SK-N-SH (cell line): ENCODE results near the gene CTTNBP2NL. TPM values are rescaled to one million over a fixed set of nuclear protein-coding genes. Genes with fewer than 3 reads are reported as not detected.

Experiments
- CTCF ChIA-PET: fragments of 300-600, 350-600 bp; formaldehyde crosslinking; extraction: SDS; loops from one replicate; lab custom pipeline; 2021; lab: Yijun Ruan, JAX
- POLR2A ChIA-PET: fragments of 350-600 bp; sonication (Branson Sonifier 250); formaldehyde crosslinking; extraction: SDS; loops from one replicate; lab custom pipeline; 2020; ENCODE audit warnings: antibody characterized with exemption, inconsistent platforms; lab: Yijun Ruan, JAX
- DNase-seq: peaks from one replicate; pipeline ENCODE4 v3.0.0; 2012
- H2AFZ ChIP-seq: fragments of 200-600 bp; sonication (generic); 2 replicates; pipeline ENCODE4 v1.8.1; 2016; ENCODE audit warnings: antibody characterized with exemption, mild to moderate bottlenecking, low read depth
- H3F3A ChIP-seq: fragments of 200-600 bp; sonication (generic); replicated peaks from 2 replicates; pipeline ENCODE3; 2016; ENCODE audit warnings: antibody characterized with exemption, mild to moderate bottlenecking; ENCODE audit not compliant: insufficient read depth
- H3K27ac ChIP-seq, 2 experiments: fragments of 200-500 bp in 1 of 2; fragments of 200-600 bp in 1 of 2; sonication (Bioruptor generic) in 1 of 2; sonication (generic), shearing (Covaris generic) in 1 of 2; 2 replicates each; pipeline versions ENCODE4 v1.5.1 to v1.6.1; 2014 to 2016; ENCODE audit warnings: low read depth in 2 of 2, inconsistent platforms in 1 of 2, low read length in 1 of 2, mild to moderate bottlenecking in 1 of 2, mixed read lengths in 1 of 2
- H3K27me3 ChIP-seq: fragments of 200-600 bp; sonication (generic), shearing (Covaris generic); 2 replicates; pipeline ENCODE4 v1.6.1; 2016; ENCODE audit warnings: mixed run types; ENCODE audit not compliant: insufficient read depth
- H3K36me3 ChIP-seq, 2 experiments: fragments of 200-500 bp in 1 of 2; fragments of 200-600 bp in 1 of 2; sonication (Bioruptor generic) in 1 of 2; sonication (generic) in 1 of 2; replicated peaks in 1 of 2; 2 replicates each; pipeline versions ENCODE3 to v1.5.1; 2014 to 2016; ENCODE audit warnings: low read length in 1 of 2, mild to moderate bottlenecking in 1 of 2; ENCODE audit not compliant: insufficient read depth in 2 of 2, control insufficient read depth in 1 of 2
- H3K4me1 ChIP-seq, 2 experiments: fragments of 200-500 bp in 1 of 2; fragments of 200-600 bp in 1 of 2; sonication (Bioruptor generic) in 1 of 2; sonication (generic), shearing (Covaris generic) in 1 of 2; 2 replicates each; pipeline versions ENCODE4 v1.5.1 to v1.6.1; 2014 to 2016; ENCODE audit warnings: low read depth in 1 of 2, low read length in 1 of 2, mixed run types in 1 of 2; ENCODE audit not compliant: insufficient read depth in 2 of 2, control insufficient read depth in 1 of 2
- H3K4me2 ChIP-seq: fragments of 200-600 bp; sonication (generic), shearing (Covaris generic); 2 replicates; pipeline ENCODE4 v1.6.1; 2017; ENCODE audit warnings: mixed run types
- H3K4me3 ChIP-seq, 2 experiments: fragments of 200-500 bp in 1 of 2; fragments of 200-600 bp in 1 of 2; sonication (Bioruptor generic) in 1 of 2; sonication (generic), shearing (Covaris generic) in 1 of 2; 2 replicates each; pipeline versions ENCODE4 v1.5.1 to v1.8.1; 2014 to 2016; ENCODE audit warnings: low read depth in 2 of 2, inconsistent platforms in 1 of 2, low read length in 1 of 2, mild to moderate bottlenecking in 1 of 2, mixed read lengths in 1 of 2, moderate library complexity in 1 of 2
- H3K79me2 ChIP-seq: fragments of 200-600 bp; sonication (generic); 2 replicates; pipeline ENCODE4 v1.8.1; 2017; ENCODE audit warnings: mild to moderate bottlenecking; ENCODE audit not compliant: insufficient read depth
- H3K9ac ChIP-seq: fragments of 200-600 bp; sonication (generic); 2 replicates; pipeline ENCODE4 v1.6.1; 2017; ENCODE audit warnings: mixed run types
- H3K9me2 ChIP-seq: fragments of 200-600 bp; sonication (generic); 2 replicates; pipeline ENCODE4 v1.6.1; 2017; ENCODE audit warnings: mixed run types
- H3K9me3 ChIP-seq: fragments of 200-600 bp; sonication (generic); 2 replicates; pipeline ENCODE4 v1.6.1; 2017; ENCODE audit warnings: mixed run types, mild to moderate bottlenecking, moderate library complexity
- H4K20me1 ChIP-seq: fragments of 200-600 bp; sonication (generic); 2 replicates; pipeline ENCODE4 v1.6.1; 2017; ENCODE audit warnings: mild to moderate bottlenecking, mixed run types; ENCODE audit not compliant: insufficient read depth
- EP300 ChIP-seq, 2 experiments: IDR thresholded peaks; 2 replicates each; pipeline versions ENCODE4 v1.4.0 to v1.6.1; 2012; ENCODE audit warnings: borderline replicate concordance in 1 of 2, low read depth in 1 of 2, low read length in 1 of 2
- EZH2phosphoT487 ChIP-seq: fragments of 200-600 bp; sonication (generic); IDR thresholded peaks from 2 replicates; pipeline ENCODE4 v1.6.1; 2017; ENCODE audit warnings: low read depth, mixed run types, mild to moderate bottlenecking, antibody characterized with exemption, moderate library complexity, borderline replicate concordance
- GATA2 ChIP-seq: sonication (generic); formaldehyde crosslinking; IDR thresholded peaks from 2 replicates; pipeline ENCODE4 v1.5.0; 2020; ENCODE audit warnings: mild to moderate bottlenecking, missing genetic modification reagents
- MEF2A ChIP-seq: IDR thresholded peaks from 2 replicates; pipeline ENCODE4 v1.4.0; 2012; ENCODE audit warnings: low read depth, borderline replicate concordance
- MXI1 ChIP-seq: IDR thresholded peaks from 2 replicates; pipeline ENCODE4 v1.6.1; 2012; ENCODE audit warnings: mild to moderate bottlenecking, low read depth, low read length, improper control_type of control experiment
- NRF1 ChIP-seq: IDR thresholded peaks from 2 replicates; pipeline ENCODE4 v1.6.1; 2012; ENCODE audit warnings: low read depth, mild to moderate bottlenecking, low read length
- RAD21 ChIP-seq: IDR thresholded peaks from 2 replicates; pipeline ENCODE4 v1.6.1; 2012; ENCODE audit warnings: mild to moderate bottlenecking, low read length
- REST ChIP-seq: IDR thresholded peaks from 2 replicates; pipeline ENCODE4 v1.6.1; 2012; ENCODE audit warnings: mild to moderate bottlenecking, low read depth, low read length, moderate library complexity
- TEAD4 ChIP-seq: IDR thresholded peaks from 2 replicates; pipeline ENCODE4 v1.4.0; 2012; ENCODE audit warnings: mild to moderate bottlenecking, borderline replicate concordance; ENCODE audit not compliant: insufficient read depth
- WGBS: methylation state at CpG from one replicate; pipeline ENCODE4 v1.1.6; 2017; ENCODE audit warnings: low lambda C conversion rate; 5-methylcytosine and 5-hydroxymethylcytosine counted together
- polyA plus RNA-seq, 3 experiments: library from polyadenylated mRNA; depleted of rRNA; stranded (reverse); fragments of >200 nt; gene quantifications; 2 replicates each; pipeline ENCODE4 v1.2.3, GENCODE V29; 2012
- TF ChIP-seq, protein P1 (sequence below): fragments of 150-350 bp; IDR thresholded peaks from 2 replicates; pipeline ENCODE4 v1.6.1; 2017; ENCODE audit warnings: antibody characterized with exemption, low read length, low read depth, borderline replicate concordance
- TF ChIP-seq, protein P2 (sequence below): IDR thresholded peaks from 2 replicates; pipeline ENCODE4; 2012
- TF ChIP-seq, protein P3 (sequence below): IDR thresholded peaks from 2 replicates; pipeline ENCODE4 v1.4.0; 2012; ENCODE audit warnings: low read depth

CTTNBP2NL gene
- polyA plus RNA-seq, 1 of the 3 experiments (the other 2 are of a cell fraction): 4.9 TPM

DNA sequence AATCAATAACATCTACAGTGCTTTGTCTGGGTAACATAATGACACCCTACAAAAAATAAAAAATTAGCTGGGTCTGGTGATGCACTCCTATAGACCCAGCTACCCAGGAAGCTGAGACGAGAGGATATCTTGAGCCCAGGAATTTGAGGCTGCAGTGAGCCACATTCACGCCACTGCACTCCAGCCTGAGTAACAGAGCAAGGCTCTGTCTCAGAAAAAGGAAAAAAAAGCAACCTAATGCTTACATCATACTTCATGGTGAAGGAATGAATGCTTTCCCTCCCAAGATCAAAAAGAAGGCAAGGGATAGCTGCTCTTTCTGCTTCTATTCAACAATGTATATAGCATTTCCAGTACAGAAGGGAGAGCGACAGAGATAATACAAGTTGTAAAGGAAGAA is 24.2 kb upstream of the CTTNBP2NL start:
- Histone ChIP-seq H3K36me3 (no peaks in the 10 kb centered on the region), H4K20me1 (no peaks in the 10 kb centered on the region), H3K4me1 (no peaks in the 10 kb centered on the region; a peak in 1 of 4 replicates), H3K27me3 (peaks cover 30% of the 10 kb centered on the region), H3K9me3 (no peaks in the 10 kb centered on the region), H3K27ac (no peak overlapping the region), H3K9ac (no peak overlapping the region), H3F3A (no peaks in the 10 kb centered on the region), H2AFZ (no peak overlapping the region), H3K9me2 (no peaks in the 10 kb centered on the region), H3K4me2 (no peak overlapping the region), H3K79me2 (no peaks in the 10 kb centered on the region), H3K4me3 (no peak overlapping the region)
- 73% methylated on average over 3 of the region's 3 CpGs for WGBS
- DNase-seq: no peak
- POLR2A ChIA-PET: no interaction called here
- CTCF ChIA-PET: interaction anchor here (0.9 to 6.0 kb wide), 7 partner anchors 14 to 73 kb away, joined by 3 to 110 read pairs (median 15); no protein-coding TSS in a partner anchor
- TF ChIP-seq REST (no peak), GATA2 (no peak), MXI1 (no peak), NRF1 (no peak), RAD21 (no peak), MEF2A (no peak), EP300 (IDR thresholded peaks at IDR 0.05; ENCODE audit: borderline replicate concordance in 1 of 2, low read depth in 1 of 2, low read length in 1 of 2) (no peak), TEAD4 (no peak), EZH2phosphoT487 (no peak)
- TF ChIP-seq, protein P1, sequence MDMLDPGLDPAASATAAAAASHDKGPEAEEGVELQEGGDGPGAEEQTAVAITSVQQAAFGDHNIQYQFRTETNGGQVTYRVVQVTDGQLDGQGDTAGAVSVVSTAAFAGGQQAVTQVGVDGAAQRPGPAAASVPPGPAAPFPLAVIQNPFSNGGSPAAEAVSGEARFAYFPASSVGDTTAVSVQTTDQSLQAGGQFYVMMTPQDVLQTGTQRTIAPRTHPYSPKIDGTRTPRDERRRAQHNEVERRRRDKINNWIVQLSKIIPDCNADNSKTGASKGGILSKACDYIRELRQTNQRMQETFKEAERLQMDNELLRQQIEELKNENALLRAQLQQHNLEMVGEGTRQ: no peak
- TF ChIP-seq, protein P2, sequence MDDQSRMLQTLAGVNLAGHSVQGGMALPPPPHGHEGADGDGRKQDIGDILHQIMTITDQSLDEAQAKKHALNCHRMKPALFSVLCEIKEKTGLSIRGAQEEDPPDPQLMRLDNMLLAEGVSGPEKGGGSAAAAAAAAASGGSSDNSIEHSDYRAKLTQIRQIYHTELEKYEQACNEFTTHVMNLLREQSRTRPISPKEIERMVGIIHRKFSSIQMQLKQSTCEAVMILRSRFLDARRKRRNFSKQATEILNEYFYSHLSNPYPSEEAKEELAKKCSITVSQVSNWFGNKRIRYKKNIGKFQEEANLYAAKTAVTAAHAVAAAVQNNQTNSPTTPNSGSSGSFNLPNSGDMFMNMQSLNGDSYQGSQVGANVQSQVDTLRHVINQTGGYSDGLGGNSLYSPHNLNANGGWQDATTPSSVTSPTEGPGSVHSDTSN: no peak
- TF ChIP-seq, protein P3, sequence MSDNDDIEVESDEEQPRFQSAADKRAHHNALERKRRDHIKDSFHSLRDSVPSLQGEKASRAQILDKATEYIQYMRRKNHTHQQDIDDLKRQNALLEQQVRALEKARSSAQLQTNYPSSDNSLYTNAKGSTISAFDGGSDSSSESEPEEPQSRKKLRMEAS: no peak
- TF ChIP-seq, all 33 proteins: peak for 0
